ENCODE data around the gene CCDC51.

CCDC51 gene

GRCh38 chr3:48426401-48426909, 13.5 kb downstream of the CCDC51 start:
- no peak for TF ChIP-seq CTCF (IDR thresholded peaks at IDR 0.05; ENCODE audit: insufficient read depth, low read length, missing control alignments)
- DNase-seq (ENCODE audit: low read depth, low spot score) = no peak
- CTCF ChIA-PET = interaction anchor here (7.0 to 17.0 kb wide), 3 partner anchors 10 to 154 kb away, joined by 77 to 948 read pairs (median 749); no protein-coding TSS in a partner anchor
- no peak overlapping the region for H3K4me3 ChIP-seq (ENCODE audit: low read depth, low read length)
- POLR2A ChIA-PET = interaction anchor here (1.1 kb wide), 1 partner anchor 8 kb away, joined by 3 read pairs; no protein-coding TSS in a partner anchor

- H3K4me3 ChIP-seq (ENCODE audit: low read depth, low read length) = no peak overlapping the region
- no peak for TF ChIP-seq CTCF (IDR thresholded peaks at IDR 0.05; ENCODE audit: insufficient read depth, low read length, missing control alignments)
- CTCF ChIA-PET = interaction anchor here (7.0 to 17.0 kb wide), 3 partner anchors 11 to 153 kb away, joined by 77 to 948 read pairs (median 749); no protein-coding TSS in a partner anchor
- DNase-seq (ENCODE audit: low read depth, low spot score) = no peak
- POLR2A ChIA-PET = no interaction called here
These were observed 14.6 kb downstream of the CCDC51 start for GRCh38 chr3:48425281-48425812.

- no peak for TF ChIP-seq CTCF (IDR thresholded peaks at IDR 0.05; ENCODE audit: insufficient read depth, low read length, missing control alignments)
- no peak for DNase-seq (ENCODE audit: low read depth, low spot score)
- no peak overlapping the region for H3K4me3 ChIP-seq (ENCODE audit: low read depth, low read length)
- POLR2A ChIA-PET = no interaction called here
- CTCF ChIA-PET = interaction anchor here (1.1 to 16.2 kb wide), 4 partner anchors 10 to 18 kb away, joined by 4 to 749 read pairs (median 41); partner anchors contain the start of genes CCDC51 and TMA7
These were observed 15.8 kb downstream of the CCDC51 start for GRCh38 chr3:48423883-48424695.

- DNase-seq (ENCODE audit: low read depth, low spot score) = no peak
- TF ChIP-seq CTCF (IDR thresholded peaks at IDR 0.05; ENCODE audit: insufficient read depth, low read length, missing control alignments) = no peak
- CTCF ChIA-PET = interaction anchor here (1.1 to 16.2 kb wide), 5 partner anchors 9 to 18 kb away, joined by 4 to 749 read pairs (median 10); partner anchors contain the start of genes CCDC51 and TMA7
- POLR2A ChIA-PET = no interaction called here
- H3K4me3 ChIP-seq (ENCODE audit: low read depth, low read length) = no peak overlapping the region
These were observed 16.6 kb downstream of the CCDC51 start for GRCh38 chr3:48423241-48423882.

- H3K4me3 ChIP-seq (ENCODE audit: low read depth, low read length) = no peak overlapping the region
- CTCF ChIA-PET = interaction anchor here (1.0 to 16.2 kb wide), 5 partner anchors 10 to 148 kb away, joined by 4 to 749 read pairs (median 10); partner anchors contain the start of genes CCDC51 and TMA7
- POLR2A ChIA-PET = no interaction called here
- TF ChIP-seq CTCF (IDR thresholded peaks at IDR 0.05; ENCODE audit: insufficient read depth, low read length, missing control alignments) = no peak
- no peak for DNase-seq (ENCODE audit: low read depth, low spot score)
These were observed 17.2 kb downstream of the CCDC51 start for GRCh38 chr3:48422681-48423080.
